Sigmoid colon (tissue), 3 donors: ENCODE data around the gene KCNIP2.

Source experiments
- CTCF ChIP-seq, 4 experiments: fragments of 450-650 bp in 3 of 4; fragments of 200-600 bp in 1 of 4; IDR thresholded peaks; one replicate each; pipeline ENCODE4 v1.5.1; 2016 to 2019; ENCODE audit warnings: antibody characterized with exemption in 4 of 4, mild to moderate bottlenecking in 3 of 4, moderate library complexity in 2 of 4
- POLR2A ChIP-seq, 2 donors: fragments of 450-650 bp; IDR thresholded peaks; one replicate each; pipeline ENCODE4 v1.6.1; 2016; ENCODE audit warnings: antibody characterized with exemption in 2 of 2, mild to moderate bottlenecking in 2 of 2, moderate library complexity in 2 of 2

GRCh38 chr10:101892782-101893391, 49.3 kb upstream of the KCNIP2 start:
- TF ChIP-seq CTCF (IDR thresholded peaks at IDR 0.05) (no peak), POLR2A (IDR thresholded peaks at IDR 0.05) (no peak)
